Testis (tissue), 3 donors: Measurements from ENCODE around the gene NAXD. TPM values are rescaled to one million over a fixed set of nuclear protein-coding genes. Genes with fewer than 3 reads are reported as not detected.

ENCODE experiments used
- DNase-seq: peaks from one replicate; pipeline ENCODE4 v3.0.0-alpha.2; 2019
- H3K27ac ChIP-seq, 2 donors: fragments of 200-600 bp; sonication (generic); one replicate each; pipeline ENCODE4 v1.5.1; 2019
- H3K27me3 ChIP-seq: fragments of 200-600 bp; sonication (generic); one replicate; pipeline ENCODE4 v1.5.1; 2019
- H3K36me3 ChIP-seq: fragments of 200-600 bp; sonication (generic); one replicate; pipeline ENCODE4 v1.5.1; 2017; ENCODE audit warnings: low read depth; ENCODE audit errors: missing control alignments
- H3K4me1 ChIP-seq: fragments of 200-600 bp; sonication (generic); one replicate; pipeline ENCODE4 v1.5.1; 2019
- H3K4me3 ChIP-seq, 2 donors: fragments of 200-600 bp; sonication (generic); one replicate each; pipeline ENCODE4 v1.5.1; 2017 to 2019
- H3K9me3 ChIP-seq: fragments of 200-600 bp; sonication (generic); one replicate; pipeline ENCODE4 v1.5.1; 2017
- POLR2A ChIP-seq: fragments of 450-650 bp; IDR thresholded peaks from one replicate; pipeline ENCODE4 v1.6.1; 2017; ENCODE audit warnings: antibody characterized with exemption, mild to moderate bottlenecking, moderate library complexity
- WGBS, 2 donors: methylation state at CpG; one replicate each; pipeline ENCODE4 v1.1.5; 2018; 5-methylcytosine and 5-hydroxymethylcytosine counted together
- intact Hi-C: fragments of 100-400 bp; cut with DNase I; formaldehyde crosslinking; loops from one replicate; pipeline ENCODE4 v1.15.1; 2023; ENCODE audit warnings: low total_unique reads
- polyA plus RNA-seq: library from polyadenylated mRNA; stranded (reverse); fragments of 350-450 nt; fragmentation: Illumina TruSeq; extraction: RNeasy Lipid Tissue Mini Kit (QIAGEN cat#74804); gene quantifications from one replicate; pipeline ENCODE4 v1.2.3, GENCODE V29; 2014; ENCODE audit warnings: low read depth, low replicate concordance; ENCODE audit not compliant: insufficient read depth
- total RNA-seq, 2 donors: library from RNA; depleted of rRNA; stranded (reverse); fragments of >200 nt; gene quantifications; one replicate each; pipeline ENCODE4 v1.2.3, GENCODE V29; 2016
- TF ChIP-seq, protein P1 (sequence below), 3 experiments: fragments of 450-650 bp in 2 of 3; fragments of 200-600 bp in 1 of 3; sonication (generic) in 1 of 3; IDR thresholded peaks; one replicate each; pipeline ENCODE4 v1.5.1; 2016 to 2019; ENCODE audit warnings: antibody characterized with exemption in 3 of 3, mild to moderate bottlenecking in 2 of 3, moderate library complexity in 1 of 3

NAXD gene
- total and polyA plus RNA-seq, 3 donors from 2014 or later: 63.2 to 75.3 (median 66.4) TPM

DNA sequence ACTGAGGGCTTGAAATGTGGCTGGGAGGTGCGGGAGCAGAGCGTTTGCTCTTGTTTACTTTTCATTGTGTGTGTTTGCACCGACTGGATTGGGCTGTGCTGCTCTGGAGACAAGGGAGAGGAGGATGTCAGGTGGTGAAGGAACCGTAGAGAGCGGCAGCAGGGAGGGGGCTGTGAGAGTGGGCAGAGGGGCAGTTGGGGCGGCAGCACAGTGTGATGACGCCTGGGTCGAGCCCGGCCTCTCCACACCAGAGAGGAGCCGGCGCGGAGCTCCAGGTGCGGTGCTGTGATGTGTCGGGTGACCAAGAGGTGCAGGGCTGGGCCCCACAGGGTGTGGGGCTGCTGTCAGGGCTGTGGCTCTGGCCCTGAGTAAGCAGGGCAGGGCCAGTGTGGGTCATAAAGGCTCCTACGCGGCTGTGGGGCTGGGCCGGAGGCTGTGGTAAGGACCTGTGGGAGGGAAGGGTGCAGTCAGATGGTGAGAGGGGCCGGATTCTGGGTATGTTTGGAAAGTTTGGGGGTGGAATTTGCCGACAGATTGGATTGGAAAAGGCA, 10.5 kb downstream of the NAXD start:
- TF ChIP-seq POLR2A: no peak
- Histone ChIP-seq H3K9me3 (no peaks in the 10 kb centered on the region), H3K27ac (no peak overlapping the region), H3K4me3 (no peak overlapping the region), H3K4me1 (peaks cover 7% of the 10 kb centered on the region), H3K27me3 (no peaks in the 10 kb centered on the region), H3K36me3 (no peaks in the 10 kb centered on the region)
- intact Hi-C loops: no loop called here
- 60 to 72% methylated on average over 16 to 19 of the region's 19 CpGs for WGBS, 2 donors
- DNase-seq: no peak

DNA sequence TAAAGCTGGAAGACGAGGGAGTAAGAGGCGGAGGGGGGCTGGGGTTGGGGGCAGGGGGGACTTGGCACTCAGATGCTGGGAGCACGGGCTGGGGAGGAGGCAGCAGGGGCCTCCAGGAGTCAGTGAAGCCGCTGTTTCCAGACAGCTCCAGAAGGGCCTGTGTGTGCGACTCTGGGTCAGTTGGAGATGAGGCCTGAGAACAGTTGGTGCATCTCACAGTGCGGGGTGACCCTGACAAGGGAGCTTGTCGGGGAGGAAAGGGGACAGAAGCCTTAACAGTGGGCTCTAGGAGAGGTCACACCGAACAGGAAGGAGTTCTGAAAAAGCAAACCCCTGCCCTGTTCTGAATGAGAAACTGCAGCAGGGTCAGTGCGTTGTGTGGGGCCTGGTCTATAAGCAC, 11.2 kb downstream of the NAXD start:
- intact Hi-C loops: no loop called here
- Histone ChIP-seq H3K27me3 (no peaks in the 10 kb centered on the region), H3K9me3 (no peaks in the 10 kb centered on the region), H3K4me1 (peaks cover 11% of the 10 kb centered on the region), H3K27ac (no peak overlapping the region), H3K36me3 (no peaks in the 10 kb centered on the region), H3K4me3 (no peak overlapping the region)
- TF ChIP-seq POLR2A: no peak
- TF ChIP-seq, protein P1, sequence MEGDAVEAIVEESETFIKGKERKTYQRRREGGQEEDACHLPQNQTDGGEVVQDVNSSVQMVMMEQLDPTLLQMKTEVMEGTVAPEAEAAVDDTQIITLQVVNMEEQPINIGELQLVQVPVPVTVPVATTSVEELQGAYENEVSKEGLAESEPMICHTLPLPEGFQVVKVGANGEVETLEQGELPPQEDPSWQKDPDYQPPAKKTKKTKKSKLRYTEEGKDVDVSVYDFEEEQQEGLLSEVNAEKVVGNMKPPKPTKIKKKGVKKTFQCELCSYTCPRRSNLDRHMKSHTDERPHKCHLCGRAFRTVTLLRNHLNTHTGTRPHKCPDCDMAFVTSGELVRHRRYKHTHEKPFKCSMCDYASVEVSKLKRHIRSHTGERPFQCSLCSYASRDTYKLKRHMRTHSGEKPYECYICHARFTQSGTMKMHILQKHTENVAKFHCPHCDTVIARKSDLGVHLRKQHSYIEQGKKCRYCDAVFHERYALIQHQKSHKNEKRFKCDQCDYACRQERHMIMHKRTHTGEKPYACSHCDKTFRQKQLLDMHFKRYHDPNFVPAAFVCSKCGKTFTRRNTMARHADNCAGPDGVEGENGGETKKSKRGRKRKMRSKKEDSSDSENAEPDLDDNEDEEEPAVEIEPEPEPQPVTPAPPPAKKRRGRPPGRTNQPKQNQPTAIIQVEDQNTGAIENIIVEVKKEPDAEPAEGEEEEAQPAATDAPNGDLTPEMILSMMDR (IDR thresholded peaks at IDR 0.05): no peak
- 59 to 71% methylated on average over 9 of the region's 9 CpGs for WGBS, 2 donors
- no peak for DNase-seq

DNA sequence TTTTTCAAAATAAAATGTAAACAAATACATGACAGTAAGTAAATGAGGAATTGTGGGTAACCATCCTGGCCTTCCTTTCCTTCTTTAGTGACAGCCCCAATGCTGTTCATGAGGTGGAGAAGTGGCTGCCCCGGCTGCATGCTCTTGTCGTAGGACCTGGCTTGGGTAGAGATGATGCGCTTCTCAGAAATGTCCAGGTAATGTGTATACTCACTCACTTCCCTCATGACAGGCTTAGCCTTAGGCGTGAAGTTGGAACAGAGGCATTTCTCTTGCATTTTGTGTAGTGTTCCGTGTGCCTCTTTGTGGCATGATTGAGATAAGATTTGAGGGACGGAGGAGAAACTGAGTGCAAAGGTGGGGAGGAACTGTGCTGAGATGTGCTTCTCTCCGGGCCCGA, 12.0 kb downstream of the NAXD start:
- Histone ChIP-seq H3K9me3 (no peaks in the 10 kb centered on the region), H3K4me1 (peaks cover 14% of the 10 kb centered on the region), H3K4me3 (no peak overlapping the region), H3K36me3 (no peaks in the 10 kb centered on the region), H3K27ac (no peak overlapping the region), H3K27me3 (no peaks in the 10 kb centered on the region)
- TF ChIP-seq, protein P1 (IDR thresholded peaks at IDR 0.05): no peak
- DNase-seq: no peak
- intact Hi-C loops: no loop called here
- WGBS, 2 donors: 72 to 89% methylated on average over 8 of the region's 8 CpGs

DNA sequence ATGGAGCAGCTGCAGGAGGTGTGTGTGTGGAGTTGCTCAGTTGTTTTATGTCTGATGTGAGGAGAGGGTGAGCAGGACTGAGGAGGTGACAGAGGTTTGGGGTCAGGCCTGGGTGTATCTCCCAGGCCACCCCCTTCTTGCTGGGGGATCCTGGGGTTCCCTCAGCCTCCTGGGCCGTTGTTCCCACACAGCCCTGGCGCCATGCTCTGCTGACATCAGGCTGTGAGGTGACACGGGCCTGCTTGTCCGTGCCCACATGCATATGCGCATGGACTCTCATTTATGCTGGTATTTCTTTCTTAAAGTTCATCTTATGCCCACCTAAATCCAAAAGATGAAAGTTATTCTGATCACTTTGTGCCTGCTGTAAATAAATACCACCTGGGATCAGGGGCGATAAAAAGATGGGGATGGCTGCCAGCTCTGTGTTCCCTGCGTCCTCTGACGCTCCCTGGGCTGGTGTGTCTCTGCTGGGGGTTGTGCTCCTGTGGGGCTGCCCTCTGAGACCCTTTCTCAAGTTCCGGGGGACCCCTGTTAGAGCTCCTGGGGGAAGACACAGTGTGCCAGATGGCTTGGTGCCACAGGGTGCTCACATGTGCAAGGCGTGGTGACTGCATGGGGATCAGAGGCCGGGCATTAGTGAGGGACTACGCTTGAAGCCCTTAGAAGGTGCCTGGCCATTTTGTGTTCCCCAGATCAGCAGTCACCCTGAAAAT, 12.6 kb downstream of the NAXD start:
- intact Hi-C loops: no loop called here
- H3K27ac ChIP-seq: no peak overlapping the region
- 75 to 76% methylated on average over 10 to 12 of the region's 12 CpGs for WGBS, 2 donors
- DNase-seq: no peak
- TF ChIP-seq, protein P1 (IDR thresholded peaks at IDR 0.05): no peak
- TF ChIP-seq POLR2A: no peak
- no peaks in the 10 kb centered on the region for H3K27me3 ChIP-seq
- H3K4me1 ChIP-seq: peaks cover 14% of the 10 kb centered on the region
- H3K9me3 ChIP-seq: no peaks in the 10 kb centered on the region
- no peaks in the 10 kb centered on the region for H3K36me3 ChIP-seq
- no peak overlapping the region for H3K4me3 ChIP-seq

DNA sequence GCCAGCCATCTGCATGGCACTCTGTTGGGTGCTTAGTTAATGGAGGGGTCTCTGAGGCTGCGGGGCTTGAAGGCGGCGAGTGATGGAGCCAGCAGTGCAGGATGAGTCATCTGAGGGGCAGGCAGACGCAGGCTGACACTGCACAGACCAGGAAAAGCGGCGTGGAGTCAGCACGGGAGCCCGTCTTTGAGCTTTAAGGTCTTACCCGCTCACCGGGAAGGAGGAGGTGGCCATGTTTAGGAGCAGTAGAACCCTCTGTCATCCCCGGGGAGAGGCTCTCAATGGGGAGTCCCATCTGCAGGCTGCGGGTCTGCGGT, 13.1 kb downstream of the NAXD start:
- H3K4me3 ChIP-seq: no peak overlapping the region
- no peaks in the 10 kb centered on the region for H3K36me3 ChIP-seq
- H3K9me3 ChIP-seq: no peaks in the 10 kb centered on the region
- WGBS, 2 donors: 75 to 79% methylated on average over 13 of the region's 13 CpGs
- no peaks in the 10 kb centered on the region for H3K27me3 ChIP-seq
- peaks cover 14% of the 10 kb centered on the region for H3K4me1 ChIP-seq
- DNase-seq: no peak
- no peak for TF ChIP-seq POLR2A
- TF ChIP-seq, protein P1 (IDR thresholded peaks at IDR 0.05): no peak
- intact Hi-C loops: no loop called here
- H3K27ac ChIP-seq: no peak overlapping the region
